ENCODE measurements around the gene NR4A2. TPM values are rescaled to one million over a fixed set of nuclear protein-coding genes. Genes with fewer than 3 reads are reported as not detected.

The NR4A2 gene
- total RNA-seq, 1 experiment from 2014 or later: 17.9 TPM

GRCh38 chr2:156350374-156351142 is 18.0 kb upstream of the NR4A2 start:
- Histone ChIP-seq H3K4me1 (ENCODE audit: control insufficient read depth in 1 of 2, insufficient read depth in 2 of 2, low read length in 2 of 2) (peaks cover 3 to 16% of the 10 kb centered on the region in 2 experiments; a peak in 3 of 4 replicates), H2AFZ (ENCODE audit: low read depth, low read length, poor library complexity, severe bottlenecking) (no peak overlapping the region), H3K4me3 (replicated peaks in 1 of 2; ENCODE audit: low read depth in 1 of 2, low read length in 2 of 2) (no peak overlapping the region), H3K27me3 (ENCODE audit: insufficient read depth, low read length) (no peaks in the 10 kb centered on the region), H3K4me2 (ENCODE audit: low read length) (no peak overlapping the region), H3K9me2 (ENCODE audit: insufficient read depth) (no peaks in the 10 kb centered on the region), H3K36me3 (ENCODE audit: control insufficient read depth in 1 of 2, insufficient read depth in 2 of 2, low read length in 2 of 2) (no peaks in the 10 kb centered on the region), H4K20me1 (ENCODE audit: insufficient read depth) (no peaks in the 10 kb centered on the region), H3K9me3 (ENCODE audit: control insufficient read depth in 1 of 2, insufficient read depth in 1 of 2, low read depth in 1 of 2, low read length in 2 of 2) (no peaks in the 10 kb centered on the region), H3K79me2 (ENCODE audit: insufficient read depth, low read length) (no peaks in the 10 kb centered on the region), H3K27ac (ENCODE audit: low read depth, low read length) (no peak overlapping the region), H3K9ac (ENCODE audit: low read length) (no peak overlapping the region)
- ChIA-PET CTCF (no interaction called here), RAD21 (ENCODE audit: low non-redundant PET in 1 of 2, low total read pairs in 2 of 2, uncharacterized antibody in 2 of 2, unreplicated experiment in 2 of 2) (no interaction called here), POLR2A (no interaction called here)
- DNase-seq (ENCODE audit: low read depth, low spot score): no peak
- TF ChIP-seq ATF3 (IDR thresholded peaks at IDR 0.05): no peak
- no peak for TF ChIP-seq SIN3A (IDR thresholded peaks at IDR 0.05; ENCODE audit: low read depth)
- no peak for TF ChIP-seq CTCF (IDR thresholded peaks at IDR 0.05 in 2 of 3, conservative IDR thresholded peaks at IDR 0.05 in 1 of 3; ENCODE audit: borderline replicate concordance in 1 of 3, insufficient read depth in 1 of 3, low read depth in 2 of 3, low read length in 2 of 3)
- no peak for TF ChIP-seq REST (IDR thresholded peaks at IDR 0.05; ENCODE audit: low read depth)
- TF ChIP-seq POLR2AphosphoS5 (IDR thresholded peaks at IDR 0.05; ENCODE audit: low read depth, low read length): no peak
- no peak for TF ChIP-seq EZH2 (IDR thresholded peaks at IDR 0.05)
- TF ChIP-seq MAX (IDR thresholded peaks at IDR 0.05): no peak
- intact Hi-C loops (cut with micrococcal nuclease): no loop called here
- ATAC-seq: no peak
- no TSS peak for BruUV-seq (replicated peaks)
